A673 (cell line): ENCODE measurements around the gene GAB1. TPM values are rescaled to one million over a fixed set of nuclear protein-coding genes. Genes with fewer than 3 reads are reported as not detected.

Experiments used
- BruUV-seq: library from RNA; stranded (reverse); fragments of 400-500 nt; replicated peaks from 2 replicates; lab custom pipeline; 2021; lab: Mats Ljungman, UMichigan
- CTCF ChIA-PET: fragments of 300-600 bp; sonication (Branson Sonifier 250); formaldehyde crosslinking; loops from one replicate; lab custom pipeline; 2022; ENCODE audit warnings: antibody characterized with exemption; lab: Charles Lee
- POLR2A ChIA-PET: fragments of 300-600 bp; sonication (Branson Sonifier 250); formaldehyde crosslinking; loops from one replicate; lab custom pipeline; 2022; ENCODE audit warnings: antibody characterized with exemption; ENCODE audit not compliant: low non-redundant PET; lab: Charles Lee
- DNase-seq: peaks from one replicate; pipeline ENCODE4 v3.0.0-alpha.2; 2015; ENCODE audit warnings: low spot score
- H3K27ac ChIP-seq: fragments of 200-600 bp; sonication (generic); 2 replicates; pipeline ENCODE4 v1.5.1; 2016; ENCODE audit warnings: mixed run types, low read depth, mild to moderate bottlenecking, mixed read lengths, antibody characterized with exemption, low read length; ENCODE audit not compliant: poor library complexity, severe bottlenecking
- H3K27me3 ChIP-seq: fragments of 200-600 bp; sonication (generic); replicated peaks from 2 replicates; pipeline ENCODE4 v1.6.1; 2017; ENCODE audit warnings: mixed run types, low read depth, mild to moderate bottlenecking, mixed read lengths, antibody characterized with exemption, low read length; ENCODE audit not compliant: insufficient read depth, poor library complexity
- H3K36me3 ChIP-seq: fragments of 200-600 bp; sonication (generic); 2 replicates; pipeline ENCODE4 v1.6.1; 2016; ENCODE audit warnings: mixed run types, mild to moderate bottlenecking, mixed read lengths, antibody characterized with exemption, low read length; ENCODE audit not compliant: insufficient read depth, poor library complexity, severe bottlenecking
- H3K4me1 ChIP-seq: fragments of 200-600 bp; sonication (generic); 2 replicates; pipeline ENCODE4 v1.6.1; 2017; ENCODE audit warnings: mixed run types, mild to moderate bottlenecking, mixed read lengths, antibody characterized with exemption, low read length; ENCODE audit not compliant: insufficient read depth, poor library complexity, severe bottlenecking
- H3K4me3 ChIP-seq: fragments of 200-600 bp; sonication (generic); 2 replicates; pipeline ENCODE4 v1.5.1; 2016; ENCODE audit warnings: low read depth, mixed run types, mild to moderate bottlenecking, mixed read lengths, low read length; ENCODE audit not compliant: poor library complexity, severe bottlenecking
- H3K9me3 ChIP-seq: fragments of 200-600 bp; sonication (generic); 2 replicates; pipeline ENCODE4 v1.6.1; 2016; ENCODE audit warnings: mixed run types, low read depth, mild to moderate bottlenecking, mixed read lengths, antibody characterized with exemption, low read length; ENCODE audit not compliant: poor library complexity, severe bottlenecking
- EZH2 ChIP-seq: fragments of 200-600 bp; sonication (generic); IDR thresholded peaks from 2 replicates; pipeline ENCODE4 v1.6.1; 2017; ENCODE audit warnings: borderline replicate concordance, low read depth, mild to moderate bottlenecking, mixed read lengths, antibody characterized with exemption, low read length; ENCODE audit not compliant: poor library complexity, severe bottlenecking
- intact Hi-C: fragments of 100-400 bp; cut with micrococcal nuclease; formaldehyde crosslinking; loops from one replicate; pipeline ENCODE4 v1.10.0; 2022; ENCODE audit not compliant: unreplicated experiment
- total RNA-seq: library from RNA; stranded (reverse); gene quantifications from 2 replicates; pipeline ENCODE4 v1.2.3, GENCODE V29; 2021
- TF ChIP-seq, protein P1 (sequence below): fragments of 300-800, 200-600 bp; sonication (generic); conservative IDR thresholded peaks from 2 replicates; pipeline ENCODE4 v1.5.1; 2017; ENCODE audit warnings: low read depth, mild to moderate bottlenecking, antibody characterized with exemption, low read length, moderate library complexity, mixed read lengths

The GAB1 gene
- total RNA-seq, 1 experiment from 2014 or later = 27.6 TPM

DNA sequence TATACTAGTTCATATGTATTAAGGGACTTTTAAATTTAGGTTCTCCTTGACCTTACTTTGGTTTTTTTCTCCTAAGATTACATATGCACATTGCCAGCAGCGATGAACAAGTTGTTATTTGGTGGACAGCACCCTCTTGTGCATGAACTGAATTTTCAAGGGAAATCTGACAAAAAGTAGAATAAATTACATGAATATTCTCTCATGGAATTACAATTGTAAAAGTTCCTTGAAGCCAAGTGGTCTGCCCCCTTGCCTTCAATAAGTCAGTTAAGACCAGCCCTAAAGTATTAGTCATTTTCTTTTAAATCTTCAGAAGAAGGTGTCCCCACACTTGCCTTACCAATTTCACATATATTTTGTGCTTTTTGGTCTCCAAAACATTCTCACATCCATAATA lies 146.2 kb downstream of the GAB1 start:
- TF ChIP-seq, protein P1, sequence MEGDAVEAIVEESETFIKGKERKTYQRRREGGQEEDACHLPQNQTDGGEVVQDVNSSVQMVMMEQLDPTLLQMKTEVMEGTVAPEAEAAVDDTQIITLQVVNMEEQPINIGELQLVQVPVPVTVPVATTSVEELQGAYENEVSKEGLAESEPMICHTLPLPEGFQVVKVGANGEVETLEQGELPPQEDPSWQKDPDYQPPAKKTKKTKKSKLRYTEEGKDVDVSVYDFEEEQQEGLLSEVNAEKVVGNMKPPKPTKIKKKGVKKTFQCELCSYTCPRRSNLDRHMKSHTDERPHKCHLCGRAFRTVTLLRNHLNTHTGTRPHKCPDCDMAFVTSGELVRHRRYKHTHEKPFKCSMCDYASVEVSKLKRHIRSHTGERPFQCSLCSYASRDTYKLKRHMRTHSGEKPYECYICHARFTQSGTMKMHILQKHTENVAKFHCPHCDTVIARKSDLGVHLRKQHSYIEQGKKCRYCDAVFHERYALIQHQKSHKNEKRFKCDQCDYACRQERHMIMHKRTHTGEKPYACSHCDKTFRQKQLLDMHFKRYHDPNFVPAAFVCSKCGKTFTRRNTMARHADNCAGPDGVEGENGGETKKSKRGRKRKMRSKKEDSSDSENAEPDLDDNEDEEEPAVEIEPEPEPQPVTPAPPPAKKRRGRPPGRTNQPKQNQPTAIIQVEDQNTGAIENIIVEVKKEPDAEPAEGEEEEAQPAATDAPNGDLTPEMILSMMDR = peak; percentile 70
- TF ChIP-seq EZH2 = no peak
- CTCF ChIA-PET = no interaction called here
- intact Hi-C loops = loop anchor here (2.0 to 10.0 kb wide), 4 partner anchors 108 to 608 kb away; no protein-coding TSS in a partner anchor
- no peak overlapping the region for H3K27ac ChIP-seq
- no peaks in the 10 kb centered on the region for H3K27me3 ChIP-seq
- H3K4me3 ChIP-seq = no peak overlapping the region
- BruUV-seq = no TSS peak
- peak; percentile 68 for DNase-seq
- H3K36me3 ChIP-seq = no peaks in the 10 kb centered on the region
- H3K9me3 ChIP-seq = no peaks in the 10 kb centered on the region
- POLR2A ChIA-PET = no interaction called here
- H3K4me1 ChIP-seq = no peaks in the 10 kb centered on the region

DNA sequence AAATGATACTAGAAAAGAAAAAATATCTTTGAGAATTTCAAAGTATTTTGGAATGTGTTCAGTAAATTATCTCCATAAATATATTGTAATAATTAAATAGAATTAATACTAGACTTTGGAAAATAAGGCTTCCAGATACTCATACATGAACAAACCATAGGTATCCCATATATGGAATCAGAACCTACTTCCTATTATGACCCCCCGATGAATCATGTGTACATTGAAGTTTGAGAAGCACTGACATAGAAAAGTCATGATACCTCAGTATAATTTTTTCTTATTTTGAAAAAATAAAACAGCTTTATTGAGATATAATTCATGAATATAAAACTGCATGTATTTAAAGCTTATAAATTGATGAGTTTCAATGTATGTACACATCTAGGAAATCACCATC lies 149.6 kb downstream of the GAB1 start:
- POLR2A ChIA-PET = no interaction called here
- no TSS peak for BruUV-seq
- H3K27me3 ChIP-seq = no peaks in the 10 kb centered on the region

DNA sequence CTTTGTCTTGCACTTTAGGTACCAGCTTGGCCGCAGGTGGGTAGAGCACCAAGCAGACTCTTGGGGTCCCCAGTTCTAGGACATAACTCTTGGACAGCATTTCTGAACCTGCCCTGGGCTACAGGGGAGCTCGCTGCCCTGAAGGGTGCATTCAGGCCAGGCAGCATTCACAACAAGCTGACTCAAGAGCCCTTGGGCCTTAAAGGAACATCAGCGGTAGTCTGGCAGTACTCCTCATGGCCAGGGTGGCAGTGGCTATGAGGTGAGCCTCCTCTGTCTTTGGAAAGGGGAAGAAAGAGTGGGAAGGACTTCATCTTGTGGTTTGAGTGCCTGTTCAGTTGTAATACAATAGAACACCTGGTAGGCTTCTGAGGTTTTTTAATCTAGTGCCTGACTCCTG lies 152.0 kb downstream of the GAB1 start:
- H3K4me1 ChIP-seq = no peaks in the 10 kb centered on the region
- H3K27ac ChIP-seq = no peak overlapping the region
- intact Hi-C loops = loop anchor here (10.0 kb wide), 1 partner anchor 614 kb away; no protein-coding TSS in a partner anchor
- H3K4me3 ChIP-seq = no peak overlapping the region
- H3K9me3 ChIP-seq = no peaks in the 10 kb centered on the region
- TF ChIP-seq, protein P1 = no peak
- no peak for TF ChIP-seq EZH2
- ChIA-PET POLR2A (no interaction called here), CTCF (no interaction called here)
- H3K27me3 ChIP-seq = no peaks in the 10 kb centered on the region
- no peaks in the 10 kb centered on the region for H3K36me3 ChIP-seq
- DNase-seq = no peak
- no TSS peak for BruUV-seq

More for the DNA sequence above, 149.6 kb downstream of the GAB1 start:
- no peak overlapping the region for H3K4me3 ChIP-seq
- H3K27ac ChIP-seq = no peak overlapping the region
- intact Hi-C loops = loop anchor here (10.0 kb wide), 1 partner anchor 612 kb away; no protein-coding TSS in a partner anchor
- no peaks in the 10 kb centered on the region for H3K36me3 ChIP-seq
- TF ChIP-seq EZH2 = no peak
- TF ChIP-seq, protein P1 = no peak
- H3K9me3 ChIP-seq = no peaks in the 10 kb centered on the region
- no peak for DNase-seq
- CTCF ChIA-PET = no interaction called here
- H3K4me1 ChIP-seq = no peaks in the 10 kb centered on the region
